NCI-H524 (cell line): ENCODE data around the gene UNC13A.

Experiments used
- DNase-seq, 2 experiments: peaks; one replicate each; lab custom pipeline; 2025; lab: John Stamatoyannopoulos, UW

Gene UNC13A

DNA sequence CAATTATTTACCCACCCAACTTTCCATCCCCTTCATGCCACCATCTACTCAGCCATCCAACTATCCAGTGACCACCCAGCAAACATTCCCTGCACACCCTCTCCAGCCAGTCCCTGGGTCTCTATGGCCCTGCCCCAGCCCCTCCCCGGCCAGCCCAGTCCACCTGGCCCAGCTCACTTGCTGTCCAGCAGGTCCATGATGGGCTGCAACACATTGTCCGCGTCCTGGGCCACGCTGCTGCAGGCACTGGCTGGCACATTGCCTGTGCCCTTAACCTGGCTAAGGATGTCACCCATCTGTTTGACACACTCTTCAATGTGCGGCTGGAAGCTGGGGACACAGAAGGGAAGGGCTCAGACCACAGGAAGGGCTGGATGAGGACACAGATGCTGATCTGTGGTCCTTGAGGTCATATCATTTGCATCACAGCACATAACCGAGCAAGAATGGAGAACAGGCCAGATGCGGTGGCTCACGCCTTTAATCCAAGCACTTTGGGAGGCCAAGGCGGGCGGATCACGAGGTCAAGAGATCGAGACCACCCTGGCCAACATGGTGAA lies 61.6 kb downstream of the UNC13A start:
- DNase-seq = no peak

- DNase-seq = no peak
Measured at GRCh38 chr19:17625980-17626379, 62.2 kb downstream of the UNC13A start.

- DNase-seq = no peak
Measured at GRCh38 chr19:17625043-17625442, 63.1 kb downstream of the UNC13A start.

- no peak for DNase-seq
Measured at GRCh38 chr19:17624314-17624991, 63.7 kb downstream of the UNC13A start.

- DNase-seq = no peak
Measured at GRCh38 chr19:17623224-17623935, 64.8 kb downstream of the UNC13A start.

DNA sequence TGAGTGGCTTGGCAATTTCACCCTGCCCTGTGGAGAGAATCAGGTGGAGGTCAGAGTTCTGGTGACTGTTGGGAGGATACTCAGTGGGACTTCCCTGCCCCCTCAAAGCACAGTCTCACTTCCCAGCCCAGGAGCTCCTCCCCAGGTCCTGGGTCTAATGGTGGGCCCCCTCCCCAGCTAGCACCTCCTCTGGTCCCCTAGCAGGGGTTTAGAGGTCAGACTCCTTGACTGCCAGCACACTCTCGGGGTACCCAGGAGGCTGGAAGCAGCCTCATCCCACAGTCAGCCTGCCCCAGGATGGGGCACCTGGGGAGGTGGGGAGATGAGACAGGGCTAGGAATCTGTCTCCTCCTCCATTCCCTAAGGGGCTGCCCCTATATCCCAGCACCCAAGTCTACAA lies 67.5 kb downstream of the UNC13A start:
- DNase-seq = no peak

DNA sequence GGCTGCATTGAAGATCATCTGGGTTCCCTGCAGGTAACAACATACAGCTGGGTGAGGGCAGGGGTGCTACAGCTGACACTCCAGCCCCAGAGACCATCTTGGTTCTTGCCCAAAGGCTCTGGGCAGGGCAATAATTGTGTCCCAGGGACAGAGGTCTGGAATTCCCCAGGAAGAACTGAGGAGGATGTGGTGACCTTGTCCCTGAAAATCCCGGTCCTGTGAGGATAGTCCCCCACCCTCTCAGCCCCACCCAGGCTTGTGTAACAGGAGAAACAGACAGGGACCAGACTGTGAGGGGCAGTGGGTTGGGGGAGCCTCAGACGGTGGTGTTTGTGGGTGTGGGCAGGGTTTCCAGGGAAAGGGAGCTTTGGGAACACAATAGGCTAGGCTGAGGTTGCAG lies 69.2 kb downstream of the UNC13A start:
- DNase-seq = no peak

DNA sequence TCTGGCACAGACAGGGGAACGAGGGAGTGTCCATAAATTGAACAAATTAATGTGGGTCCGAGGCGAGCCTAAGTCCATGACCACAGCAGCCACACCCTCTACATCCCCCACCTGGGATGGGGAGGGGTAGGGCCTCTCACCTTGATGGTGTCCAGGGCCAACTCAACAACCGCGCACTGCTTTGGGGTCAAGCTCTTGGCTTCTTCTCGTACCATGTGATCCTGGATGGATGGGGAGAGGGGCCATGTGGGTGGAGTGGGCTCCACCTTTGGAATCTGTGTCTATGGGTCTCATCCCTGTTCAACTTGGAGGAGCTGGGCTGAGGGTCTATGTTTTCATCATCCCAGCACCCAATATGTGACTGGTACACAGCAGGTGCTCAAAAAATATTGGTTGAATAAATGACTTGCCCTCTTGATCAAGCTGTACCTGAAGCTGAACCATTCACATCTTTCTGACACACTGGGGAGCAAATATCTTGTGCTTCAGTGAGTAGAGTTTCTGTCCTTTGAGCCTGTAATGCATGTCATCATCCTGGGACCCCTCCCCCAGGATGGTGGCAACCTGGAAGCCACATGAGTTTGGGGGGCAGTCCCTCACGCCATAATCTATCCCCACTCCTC lies 69.8 kb downstream of the UNC13A start:
- DNase-seq = no peak

DNA sequence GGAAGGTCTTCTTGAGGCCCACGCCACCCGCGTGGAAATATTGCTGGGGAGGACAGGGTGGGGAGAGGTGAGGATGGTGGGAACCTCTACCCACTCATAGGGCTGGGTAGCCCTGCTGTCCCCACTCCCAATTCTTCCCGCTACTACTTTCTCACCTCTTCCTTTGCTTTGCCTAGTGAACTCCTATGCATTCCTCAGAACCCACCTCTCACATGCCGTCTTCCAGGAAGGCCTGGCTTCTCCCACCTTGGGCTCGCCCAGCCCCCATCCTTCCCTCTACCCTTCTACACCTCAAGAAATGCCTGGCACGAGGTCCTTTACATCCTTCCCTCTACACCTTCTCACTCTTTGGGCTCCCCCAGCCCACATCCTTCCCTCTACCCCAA lies 70.4 kb downstream of the UNC13A start:
- DNase-seq = no peak

DNA sequence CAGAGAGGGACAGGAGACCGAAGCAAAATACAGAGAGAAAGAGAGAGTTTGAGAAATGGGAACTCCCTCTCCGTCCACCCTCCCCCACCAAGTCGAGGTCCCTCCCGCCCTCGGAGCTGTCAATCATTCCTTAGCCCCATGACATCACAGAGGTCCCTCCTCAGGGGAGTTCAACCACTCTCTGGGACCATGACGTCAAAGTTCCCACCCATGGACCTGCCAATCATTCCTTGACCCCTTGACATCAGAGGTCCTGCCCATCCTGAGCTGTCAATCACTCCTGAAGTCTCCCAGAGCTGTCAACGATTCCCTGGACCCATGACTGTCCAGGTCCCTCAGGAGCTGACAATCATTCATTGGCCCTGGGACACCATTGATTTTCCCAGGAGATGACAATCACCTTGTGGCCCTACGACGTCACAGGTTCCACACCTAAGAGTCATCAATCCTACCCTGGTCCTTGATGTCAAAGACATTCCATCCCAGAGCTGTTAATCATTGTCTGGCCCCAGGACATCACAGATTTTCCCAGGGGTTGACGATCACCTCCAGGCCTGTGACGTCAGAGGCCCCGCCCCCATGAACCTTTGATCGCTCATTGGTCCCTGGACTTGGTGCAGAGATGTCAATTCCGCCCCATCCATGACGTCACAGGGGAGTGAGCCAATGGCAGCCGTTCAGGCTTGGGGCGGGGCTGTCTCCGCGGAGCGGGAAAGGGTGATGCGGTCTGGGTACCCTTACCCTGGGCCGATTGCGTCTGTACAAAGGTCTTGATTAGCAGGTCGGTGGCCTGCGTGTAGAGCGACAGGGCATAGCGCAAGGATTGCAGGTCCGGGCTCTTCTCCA lies 71.0 kb downstream of the UNC13A start:
- DNase-seq = no peak

- DNase-seq = no peak
Measured at GRCh38 chr19:17616686-17616960, 71.5 kb downstream of the UNC13A start.

DNA sequence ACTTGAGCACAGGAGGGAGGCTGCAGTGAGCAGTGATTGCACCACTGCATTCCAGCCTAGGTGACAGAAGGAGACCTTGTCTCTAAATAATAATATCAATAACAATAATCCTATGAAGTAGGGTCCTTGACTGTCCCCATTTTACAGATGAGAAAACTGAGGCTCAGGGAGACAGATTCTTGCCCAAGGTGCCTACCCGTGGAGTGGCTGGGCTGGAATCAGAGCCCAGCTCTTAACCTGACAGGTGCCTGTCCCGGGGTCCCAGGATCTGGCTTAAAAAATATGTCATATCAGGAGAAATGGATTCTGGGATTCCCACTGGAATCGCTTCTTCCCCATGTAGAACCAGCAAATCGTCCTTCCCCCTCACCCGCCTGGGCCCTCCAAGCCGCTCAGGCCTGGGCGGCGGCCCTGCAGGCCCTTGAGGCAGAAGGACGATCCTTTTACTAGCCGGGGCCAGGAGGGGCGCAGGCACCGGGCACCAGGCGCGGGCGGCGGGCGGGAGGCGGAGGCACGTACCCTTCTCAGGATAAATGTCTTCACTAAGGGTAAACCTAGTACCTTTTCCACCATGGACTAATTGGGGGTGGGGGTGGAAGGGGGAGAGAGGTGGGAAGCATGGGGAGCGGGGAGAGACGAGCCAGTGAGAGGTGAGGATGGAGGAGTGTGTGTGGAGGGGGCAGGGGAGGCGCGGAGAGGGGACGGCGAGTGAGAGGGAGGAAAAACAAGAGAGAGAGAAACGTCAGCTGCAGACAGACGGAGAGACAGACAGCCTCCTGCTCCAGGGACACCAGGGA lies 72.1 kb downstream of the UNC13A start:
- no peak for DNase-seq

- no peak for DNase-seq
Measured at GRCh38 chr19:17614476-17614875, 73.7 kb downstream of the UNC13A start.

DNA sequence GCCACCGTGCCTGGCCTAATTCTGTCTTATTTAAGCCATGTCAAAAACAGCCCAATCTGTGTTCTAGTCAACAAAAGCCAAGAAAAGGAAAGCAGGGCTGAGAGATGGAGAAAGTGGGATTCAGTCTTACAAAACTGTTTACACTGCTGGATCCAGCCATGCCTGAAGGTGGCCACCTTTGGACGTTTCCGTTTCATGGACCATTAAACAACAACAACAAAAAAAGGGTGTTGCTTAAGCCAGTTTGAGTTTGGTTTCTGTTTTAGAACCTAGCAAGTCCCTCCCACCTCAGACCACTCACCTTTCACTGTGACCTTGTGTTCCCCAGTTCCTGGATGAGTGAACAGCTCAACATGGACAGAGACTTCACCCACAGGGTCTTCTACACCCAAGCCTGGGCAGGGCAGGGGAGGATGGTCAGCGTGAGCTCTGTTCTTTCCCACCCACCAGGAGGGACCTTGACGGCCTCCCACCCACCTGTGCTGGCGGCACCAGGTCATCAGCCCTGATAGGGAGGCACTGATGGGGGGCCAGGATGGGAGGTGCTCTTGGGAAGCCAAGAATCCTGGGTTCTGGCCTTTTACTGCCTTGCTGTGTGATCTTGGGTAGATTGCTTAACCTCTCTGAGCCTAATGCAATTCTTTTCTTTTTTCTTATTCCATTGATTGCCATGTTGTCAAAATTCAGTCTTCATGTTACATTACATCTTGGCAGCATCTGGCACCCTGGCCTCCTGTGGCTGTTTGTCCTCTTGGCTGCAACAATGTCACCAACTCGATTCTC lies 76.5 kb downstream of the UNC13A start:
- no peak for DNase-seq

- no peak for DNase-seq
Measured at GRCh38 chr19:17610384-17610783, 77.8 kb downstream of the UNC13A start.

DNA sequence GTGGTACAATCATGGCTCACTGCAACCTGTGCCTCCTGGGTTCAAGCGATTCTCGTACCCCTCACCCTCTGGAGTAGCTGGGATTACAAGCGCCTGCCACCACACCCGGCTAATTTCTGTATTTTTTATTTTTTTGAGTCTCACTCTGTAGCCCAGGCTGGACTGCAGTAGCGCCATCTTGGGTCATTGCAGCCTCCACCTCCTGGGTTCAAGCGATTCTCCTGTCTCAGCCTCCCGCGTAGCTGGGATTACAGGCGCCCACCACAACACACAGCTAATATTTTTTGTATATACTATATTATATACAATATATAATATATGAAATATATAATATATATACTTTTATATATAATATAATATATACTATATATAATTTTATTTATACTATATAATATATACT lies 80.2 kb downstream of the UNC13A start:
- no peak for DNase-seq

- DNase-seq = no peak
Measured at GRCh38 chr19:17606590-17607185, 81.5 kb downstream of the UNC13A start.

GRCh38 chr19:17605761-17606589 lies 82.2 kb downstream of the UNC13A start:
- peak in 1 of 2 experiments; percentile 22 for DNase-seq

GRCh38 chr19:17605117-17605516 lies 83.0 kb downstream of the UNC13A start:
- DNase-seq = no peak
